Measurements from ENCODE around the gene GFRA1. TPM values are rescaled to one million over a fixed set of nuclear protein-coding genes. Genes with fewer than 3 reads are reported as not detected.

Gene GFRA1
- polyA plus RNA-seq, 1 of the 3 experiments (the other 2 are of a cell fraction) = 1.6 TPM

DNA sequence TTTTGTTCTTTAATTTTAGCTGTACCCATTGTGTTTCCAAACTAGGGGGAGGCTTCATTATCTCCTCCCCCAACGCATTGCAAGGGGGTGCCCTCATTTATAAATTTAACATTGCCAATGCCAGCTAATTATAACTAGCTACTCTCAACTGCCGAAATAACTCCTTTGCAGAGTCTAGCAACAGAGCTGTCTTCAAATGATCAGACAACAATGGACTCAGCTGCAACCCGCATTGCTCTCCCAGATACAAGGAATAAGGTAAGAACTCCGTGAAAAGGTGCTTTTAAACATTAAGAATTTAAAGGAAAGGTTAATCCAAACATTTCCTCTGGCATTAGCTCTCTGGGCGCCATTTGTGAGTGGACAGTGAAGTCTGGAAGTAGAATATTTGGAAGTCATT is 116.2 kb downstream of the GFRA1 start:
- no peak for DNase-seq
- H3K9me3 ChIP-seq = no peaks in the 10 kb centered on the region

GRCh38 chr10:116155191-116155590 is 117.8 kb downstream of the GFRA1 start:
- no peak overlapping the region for H3K9ac ChIP-seq
- POLR2A ChIA-PET = no interaction called here
- no peaks in the 10 kb centered on the region for H3K79me2 ChIP-seq (ENCODE audit: insufficient read depth)
- no peaks in the 10 kb centered on the region for H3K9me2 ChIP-seq
- no peak overlapping the region for H2AFZ ChIP-seq (ENCODE audit: low read depth)
- no peaks in the 10 kb centered on the region for H3K36me3 ChIP-seq (replicated peaks in 1 of 2; ENCODE audit: control insufficient read depth in 1 of 2, insufficient read depth in 2 of 2, low read length in 1 of 2)
- no peaks in the 10 kb centered on the region for H3K9me3 ChIP-seq
- no peak overlapping the region for H3K27ac ChIP-seq (ENCODE audit: low read depth in 2 of 2, low read length in 1 of 2)
- no peaks in the 10 kb centered on the region for H4K20me1 ChIP-seq (ENCODE audit: insufficient read depth)
- no peak overlapping the region for H3K4me2 ChIP-seq
- CTCF ChIA-PET = interaction anchor here (0.7 to 1.0 kb wide), 2 partner anchors 8 to 18 kb away, joined by 3 read pairs; no protein-coding TSS in a partner anchor
- no peak overlapping the region for H3K4me3 ChIP-seq (ENCODE audit: low read depth in 2 of 2, low read length in 1 of 2)
- DNase-seq = no peak
- TF ChIP-seq GABPA (IDR thresholded peaks at IDR 0.05; ENCODE audit: low read depth) (no peak), EP300 (IDR thresholded peaks at IDR 0.05; ENCODE audit: borderline replicate concordance in 1 of 2, low read depth in 1 of 2, low read length in 1 of 2) (no peak), NFIC (IDR thresholded peaks at IDR 0.05; ENCODE audit: borderline replicate concordance) (no peak), GATA2 (CRISPR knock-in tag; IDR thresholded peaks at IDR 0.05) (no peak), CHD2 (IDR thresholded peaks at IDR 0.05; ENCODE audit: low read length, partially characterized antibody) (no peak), RAD21 (IDR thresholded peaks at IDR 0.05; ENCODE audit: low read length) (no peak), JUND (IDR thresholded peaks at IDR 0.05) (no peak), MXI1 (IDR thresholded peaks at IDR 0.05; ENCODE audit: low read depth, low read length) (no peak), TCF12 (IDR thresholded peaks at IDR 0.05) (no peak), RCOR1 (IDR thresholded peaks at IDR 0.05; ENCODE audit: low read length) (no peak), MEF2A (IDR thresholded peaks at IDR 0.05; ENCODE audit: borderline replicate concordance, low read depth) (no peak), YY1 (IDR thresholded peaks at IDR 0.05; ENCODE audit: low read depth) (no peak), TAF1 (IDR thresholded peaks at IDR 0.05; ENCODE audit: borderline replicate concordance, low read depth, low read length) (no peak), NRF1 (IDR thresholded peaks at IDR 0.05; ENCODE audit: low read depth, low read length) (no peak)
- TF ChIP-seq, protein P1, sequence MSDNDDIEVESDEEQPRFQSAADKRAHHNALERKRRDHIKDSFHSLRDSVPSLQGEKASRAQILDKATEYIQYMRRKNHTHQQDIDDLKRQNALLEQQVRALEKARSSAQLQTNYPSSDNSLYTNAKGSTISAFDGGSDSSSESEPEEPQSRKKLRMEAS (IDR thresholded peaks at IDR 0.05; ENCODE audit: low read depth) = no peak
- TF ChIP-seq, protein P2, sequence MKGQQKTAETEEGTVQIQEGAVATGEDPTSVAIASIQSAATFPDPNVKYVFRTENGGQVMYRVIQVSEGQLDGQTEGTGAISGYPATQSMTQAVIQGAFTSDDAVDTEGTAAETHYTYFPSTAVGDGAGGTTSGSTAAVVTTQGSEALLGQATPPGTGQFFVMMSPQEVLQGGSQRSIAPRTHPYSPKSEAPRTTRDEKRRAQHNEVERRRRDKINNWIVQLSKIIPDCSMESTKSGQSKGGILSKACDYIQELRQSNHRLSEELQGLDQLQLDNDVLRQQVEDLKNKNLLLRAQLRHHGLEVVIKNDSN (IDR thresholded peaks at IDR 0.05; ENCODE audit: borderline replicate concordance, low read depth) = no peak
- WGBS (ENCODE audit: low lambda C conversion rate) = 14% methylated on average over 1 of the region's 1 CpG
- H3F3A ChIP-seq (replicated peaks; ENCODE audit: insufficient read depth) = no peaks in the 10 kb centered on the region
- no peaks in the 10 kb centered on the region for H3K4me1 ChIP-seq (ENCODE audit: control insufficient read depth in 1 of 2, insufficient read depth in 2 of 2, low read depth in 1 of 2, low read length in 1 of 2)
- H3K27me3 ChIP-seq (ENCODE audit: insufficient read depth) = no peaks in the 10 kb centered on the region

More for the DNA sequence above, 116.2 kb downstream of the GFRA1 start:
- TF ChIP-seq POLR2AphosphoS5 (IDR thresholded peaks at IDR 0.05; ENCODE audit: low read depth, low read length) = no peak
- no peak for TF ChIP-seq MEF2A (IDR thresholded peaks at IDR 0.05; ENCODE audit: borderline replicate concordance, low read depth)
- TF ChIP-seq FOXM1 (IDR thresholded peaks at IDR 0.05; ENCODE audit: low read depth) = no peak
- no peak for TF ChIP-seq RFX5 (IDR thresholded peaks at IDR 0.05; ENCODE audit: low read length)
- no peak for TF ChIP-seq MXI1 (IDR thresholded peaks at IDR 0.05; ENCODE audit: low read depth, low read length)
- H3F3A ChIP-seq (replicated peaks; ENCODE audit: insufficient read depth) = no peaks in the 10 kb centered on the region
- no peak overlapping the region for H3K4me3 ChIP-seq (ENCODE audit: low read depth in 2 of 2, low read length in 1 of 2)
- H3K4me1 ChIP-seq (ENCODE audit: control insufficient read depth in 1 of 2, insufficient read depth in 2 of 2, low read depth in 1 of 2, low read length in 1 of 2) = no peaks in the 10 kb centered on the region
- H3K27me3 ChIP-seq (ENCODE audit: insufficient read depth) = no peaks in the 10 kb centered on the region
- CTCF ChIA-PET = no interaction called here
- H3K9me2 ChIP-seq = no peaks in the 10 kb centered on the region
- no peaks in the 10 kb centered on the region for H3K79me2 ChIP-seq (ENCODE audit: insufficient read depth)
- H4K20me1 ChIP-seq (ENCODE audit: insufficient read depth) = no peaks in the 10 kb centered on the region
- no peak overlapping the region for H2AFZ ChIP-seq (ENCODE audit: low read depth)
- 31% methylated on average over 5 of the region's 5 CpGs for WGBS (ENCODE audit: low lambda C conversion rate)
- H3K36me3 ChIP-seq (replicated peaks in 1 of 2; ENCODE audit: control insufficient read depth in 1 of 2, insufficient read depth in 2 of 2, low read length in 1 of 2) = no peaks in the 10 kb centered on the region
- no peak overlapping the region for H3K27ac ChIP-seq (ENCODE audit: low read depth in 2 of 2, low read length in 1 of 2)
- POLR2A ChIA-PET = no interaction called here
- no peak overlapping the region for H3K9ac ChIP-seq
- no peak overlapping the region for H3K4me2 ChIP-seq

Data from SK-N-SH (cell line).